KMS-11 (cell line): ENCODE results near the gene CENPH.

Source experiments
- H2AFZ ChIP-seq: fragments of 200-600 bp; sonication (generic); 2 replicates; pipeline ENCODE4 v1.6.1; 2016; ENCODE audit warnings: antibody characterized with exemption, mixed run types, low read depth
- H3K27ac ChIP-seq: fragments of 200-600 bp; sonication (generic); 2 replicates; pipeline ENCODE4 v1.6.1; 2016; ENCODE audit warnings: mild to moderate bottlenecking, mixed run types
- H3K27me3 ChIP-seq: fragments of 200-600 bp; sonication (generic); 2 replicates; pipeline ENCODE4 v1.6.1; 2017; ENCODE audit warnings: mild to moderate bottlenecking, low read depth, mixed run types, moderate library complexity; ENCODE audit not compliant: insufficient read depth
- H3K36me3 ChIP-seq: fragments of 200-600 bp; sonication (generic); 2 replicates; pipeline ENCODE4 v1.6.1; 2017; ENCODE audit warnings: mild to moderate bottlenecking, mixed run types; ENCODE audit not compliant: insufficient read depth
- H3K4me1 ChIP-seq: fragments of 200-600 bp; sonication (generic); 2 replicates; pipeline ENCODE4 v1.6.1; 2016; ENCODE audit warnings: mild to moderate bottlenecking, low read depth, mixed run types; ENCODE audit not compliant: poor library complexity, severe bottlenecking
- H3K4me2 ChIP-seq: fragments of 200-600 bp; sonication (generic); 2 replicates; pipeline ENCODE4 v1.7.0; 2016; ENCODE audit warnings: mild to moderate bottlenecking, mixed run types
- H3K4me3 ChIP-seq: fragments of 200-600 bp; sonication (generic); IDR thresholded peaks from 2 replicates; pipeline ENCODE4 v1.6.1; 2017; ENCODE audit warnings: low read depth, low read length, mixed read lengths; ENCODE audit not compliant: insufficient read depth
- H3K79me2 ChIP-seq: fragments of 200-600 bp; sonication (generic); 2 replicates; pipeline ENCODE4 v1.6.1; 2016; ENCODE audit warnings: low read depth, mixed run types; ENCODE audit not compliant: insufficient read depth
- H3K9ac ChIP-seq: fragments of 200-600 bp; sonication (generic); 2 replicates; pipeline ENCODE4 v1.6.1; 2016; ENCODE audit warnings: mild to moderate bottlenecking, mixed run types
- H4K20me1 ChIP-seq: fragments of 200-600 bp; sonication (generic); 2 replicates; pipeline ENCODE4 v1.6.1; 2016; ENCODE audit warnings: mild to moderate bottlenecking, mixed run types; ENCODE audit not compliant: insufficient read depth
- CTCF ChIP-seq: fragments of 200-600 bp; sonication (generic); conservative IDR thresholded peaks from 2 replicates; pipeline ENCODE4 v1.6.1; 2017; ENCODE audit warnings: low read depth, mild to moderate bottlenecking, antibody characterized with exemption, low read length, moderate library complexity, mixed read lengths

The CENPH gene

GRCh38 chr5:69149676-69150010 is 39.7 kb upstream of the CENPH start:
- H3K4me2 ChIP-seq: no peak overlapping the region
- H4K20me1 ChIP-seq: no peaks in the 10 kb centered on the region
- no peaks in the 10 kb centered on the region for H3K4me1 ChIP-seq
- H2AFZ ChIP-seq: no peak overlapping the region
- H3K36me3 ChIP-seq: no peaks in the 10 kb centered on the region
- no peaks in the 10 kb centered on the region for H3K27me3 ChIP-seq
- H3K79me2 ChIP-seq: no peaks in the 10 kb centered on the region
- no peak overlapping the region for H3K4me3 ChIP-seq
- no peak overlapping the region for H3K27ac ChIP-seq
- no peak for TF ChIP-seq CTCF
- H3K9ac ChIP-seq: no peak overlapping the region

- no peak overlapping the region for H3K4me3 ChIP-seq
- TF ChIP-seq CTCF: no peak
- H4K20me1 ChIP-seq: no peaks in the 10 kb centered on the region
Measured at GRCh38 chr5:69152731-69153130, 36.7 kb upstream of the CENPH start.

GRCh38 chr5:69156456-69156855 is 32.9 kb upstream of the CENPH start:
- Histone ChIP-seq H3K27ac (no peak overlapping the region), H3K9ac (no peak overlapping the region), H4K20me1 (no peaks in the 10 kb centered on the region), H3K4me2 (no peak overlapping the region), H3K4me1 (no peaks in the 10 kb centered on the region), H3K79me2 (no peaks in the 10 kb centered on the region), H2AFZ (no peak overlapping the region), H3K36me3 (no peaks in the 10 kb centered on the region), H3K4me3 (no peak overlapping the region), H3K27me3 (no peaks in the 10 kb centered on the region)
- TF ChIP-seq CTCF: no peak

More at GRCh38 chr5:69152731-69153130, 36.7 kb upstream of the CENPH start:
- Histone ChIP-seq H3K27ac (no peak overlapping the region), H3K4me1 (no peaks in the 10 kb centered on the region), H3K9ac (no peak overlapping the region), H2AFZ (no peak overlapping the region), H3K36me3 (no peaks in the 10 kb centered on the region), H3K27me3 (no peaks in the 10 kb centered on the region), H3K4me2 (no peak overlapping the region), H3K79me2 (no peaks in the 10 kb centered on the region)

- H4K20me1 ChIP-seq: no peaks in the 10 kb centered on the region
- H3K27me3 ChIP-seq: no peaks in the 10 kb centered on the region
- no peak overlapping the region for H3K4me3 ChIP-seq
- no peaks in the 10 kb centered on the region for H3K79me2 ChIP-seq
- TF ChIP-seq CTCF: no peak
- no peak overlapping the region for H3K9ac ChIP-seq
- H3K4me1 ChIP-seq: no peaks in the 10 kb centered on the region
- H3K27ac ChIP-seq: no peak overlapping the region
- no peak overlapping the region for H2AFZ ChIP-seq
- H3K36me3 ChIP-seq: no peaks in the 10 kb centered on the region
- no peak overlapping the region for H3K4me2 ChIP-seq
Measured at GRCh38 chr5:69158039-69158438, 31.3 kb upstream of the CENPH start.

- Histone ChIP-seq H3K9ac (no peak overlapping the region), H3K4me3 (no peak overlapping the region), H2AFZ (no peak overlapping the region), H4K20me1 (no peaks in the 10 kb centered on the region), H3K4me1 (no peaks in the 10 kb centered on the region), H3K4me2 (no peak overlapping the region), H3K36me3 (no peaks in the 10 kb centered on the region), H3K27me3 (no peaks in the 10 kb centered on the region), H3K27ac (no peak overlapping the region), H3K79me2 (no peaks in the 10 kb centered on the region)
- TF ChIP-seq CTCF: no peak
Measured at GRCh38 chr5:69160651-69161050, 28.7 kb upstream of the CENPH start.
